Stimulated activated CD4-positive, alpha-beta T cell treated with anti-CD3 and anti-CD28 coated beads, TNF-alpha, amount 100 ng/mL, for 24 hours (primary cell): ENCODE measurements around the gene ERLIN1.
"Not testable (repeated sequence)": the region's sequence is repeated elsewhere in the genome, so short reads cannot be mapped to it uniquely, and the experiment has no call there.

Experiments
- DNase-seq, 3 experiments: peaks; one replicate each; pipeline ENCODE4 v3.0.0-alpha.2; 2020; ENCODE audit warnings: low read depth in 3 of 3

The ERLIN1 gene

DNA sequence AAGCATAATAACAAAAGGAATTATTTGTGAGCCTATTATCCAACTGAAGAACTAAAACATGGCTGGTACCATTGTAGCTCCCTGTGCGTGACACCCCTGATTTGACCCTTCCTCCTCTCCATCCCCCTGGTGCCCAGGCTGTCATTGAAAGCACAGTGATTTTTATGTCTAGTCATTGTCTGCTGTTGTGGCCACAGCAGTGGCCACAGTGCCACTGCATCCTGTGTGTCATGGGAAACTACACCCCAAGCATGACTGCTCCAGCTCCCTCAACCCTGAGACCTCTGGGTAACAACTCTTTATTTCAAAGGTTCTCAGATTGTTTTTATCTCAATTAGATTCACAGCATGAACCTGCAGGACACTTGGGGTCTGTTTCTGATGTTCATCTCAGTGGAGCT is 52.0 kb downstream of the ERLIN1 start:
- no peak for DNase-seq

DNA sequence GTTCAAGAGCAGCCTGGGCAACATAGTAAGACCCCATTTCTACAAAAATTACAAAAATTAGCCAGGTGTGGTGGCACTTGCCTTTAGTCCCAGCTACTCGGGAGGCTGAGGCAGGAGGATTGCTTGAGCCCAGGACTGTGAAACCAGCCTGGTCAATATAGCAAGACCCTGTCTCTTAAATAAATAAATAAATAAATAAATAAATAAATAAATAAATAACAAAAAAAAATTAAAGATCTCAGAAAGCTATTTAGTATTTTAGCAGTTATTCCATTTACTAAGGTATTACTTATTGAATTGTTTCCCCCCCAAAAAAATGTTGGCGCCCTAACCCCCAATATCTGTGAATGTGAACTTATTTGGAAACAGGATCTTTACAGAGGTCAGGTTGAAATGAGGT is 53.4 kb downstream of the ERLIN1 start:
- DNase-seq = no peak

DNA sequence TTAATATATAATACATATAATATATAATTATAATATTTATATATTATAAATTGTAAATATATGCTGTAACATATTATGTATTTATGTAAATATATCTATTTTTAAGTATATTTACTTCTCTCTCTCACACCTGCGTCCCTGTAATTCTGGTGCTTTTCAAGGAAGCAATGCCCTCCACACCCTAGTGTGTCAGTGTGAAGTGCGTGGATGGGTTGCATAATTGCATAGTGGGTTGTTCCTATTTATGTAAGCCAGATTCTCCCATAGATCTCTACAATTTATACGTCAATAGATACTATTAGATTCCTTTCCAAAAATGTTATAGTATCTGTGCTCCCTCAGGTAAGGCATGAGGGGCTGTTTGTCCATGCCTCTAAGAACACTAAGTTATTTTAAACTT is 54.3 kb downstream of the ERLIN1 start:
- DNase-seq = no peak

DNA sequence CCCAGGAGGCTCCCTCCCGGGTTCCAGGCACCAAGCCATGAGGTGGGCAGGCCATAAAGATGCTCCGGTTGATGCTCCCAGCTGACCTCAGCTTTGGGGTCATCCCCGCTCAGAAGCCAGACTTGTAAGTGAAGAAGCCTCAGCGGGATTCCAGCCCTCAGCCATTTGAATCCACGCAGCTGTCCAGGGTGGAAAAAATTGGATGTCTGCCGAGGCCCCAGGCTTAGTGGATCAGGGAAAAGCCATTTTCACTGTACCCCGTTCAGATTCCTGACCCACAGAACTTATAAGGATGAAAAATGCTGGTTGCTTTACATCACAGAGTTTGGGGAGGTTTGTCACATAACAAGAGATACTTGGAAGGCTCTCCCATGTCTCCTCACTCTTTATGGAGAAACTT is 55.0 kb downstream of the ERLIN1 start:
- no peak for DNase-seq

DNA sequence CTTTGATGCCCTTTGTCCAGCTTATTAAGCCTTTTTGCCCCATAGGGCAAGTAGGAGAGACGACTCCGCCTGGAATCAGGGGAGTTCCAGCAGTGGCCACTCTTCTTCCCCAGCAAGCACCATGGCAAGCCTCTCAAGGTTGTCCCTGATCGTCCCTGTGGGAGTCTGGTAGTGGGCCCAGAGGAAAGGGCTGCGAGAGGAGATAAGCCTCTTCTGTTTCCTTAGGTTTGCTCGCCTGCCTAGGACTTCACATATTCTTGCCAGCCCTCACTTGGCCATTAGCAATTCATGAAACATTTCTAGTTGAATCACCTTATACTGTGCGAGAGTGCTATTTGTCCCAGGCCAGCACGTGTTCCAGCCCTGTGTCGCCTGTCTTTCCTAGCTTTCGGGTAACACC is 56.4 kb downstream of the ERLIN1 start:
- DNase-seq = no peak

DNA sequence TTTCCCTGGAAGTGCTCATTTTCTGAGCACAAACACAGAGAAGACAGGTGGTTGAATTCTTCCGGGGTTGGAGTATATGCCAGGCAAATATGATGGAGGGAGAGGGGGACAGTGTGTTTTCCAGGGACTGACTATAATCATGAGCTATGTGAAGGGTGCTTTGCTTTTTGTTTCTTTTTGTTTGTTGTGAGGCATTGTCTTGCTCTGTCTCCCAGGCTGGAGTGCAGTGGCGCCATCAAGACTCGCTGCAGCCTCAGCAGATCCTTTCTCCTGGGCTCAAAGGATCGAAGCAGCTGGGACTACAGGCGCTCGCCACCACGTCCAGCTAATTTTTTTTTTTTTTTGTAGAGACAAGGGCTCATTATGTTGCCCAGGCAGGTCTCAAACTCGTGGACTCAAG is 56.9 kb downstream of the ERLIN1 start:
- no peak for DNase-seq

DNA sequence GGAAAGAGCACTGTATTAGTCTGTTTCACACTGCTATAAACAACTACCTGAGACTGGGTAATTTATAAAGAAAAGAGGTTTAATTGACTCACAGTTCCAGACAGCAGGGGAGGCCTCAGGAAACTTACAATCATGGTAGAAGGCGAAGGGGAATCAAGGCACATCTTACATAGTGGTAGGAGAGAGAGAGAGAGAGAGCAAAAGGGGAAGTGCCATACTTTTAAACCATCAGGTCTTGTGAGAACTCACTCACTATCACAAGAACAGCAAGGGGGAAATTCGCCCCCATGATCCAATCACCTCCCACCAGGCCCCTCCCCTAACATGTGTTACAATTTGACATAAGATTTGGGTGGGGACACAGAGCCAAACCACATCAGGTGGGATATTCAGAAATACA is 60.5 kb downstream of the ERLIN1 start:
- DNase-seq = not testable (repeated sequence)

DNA sequence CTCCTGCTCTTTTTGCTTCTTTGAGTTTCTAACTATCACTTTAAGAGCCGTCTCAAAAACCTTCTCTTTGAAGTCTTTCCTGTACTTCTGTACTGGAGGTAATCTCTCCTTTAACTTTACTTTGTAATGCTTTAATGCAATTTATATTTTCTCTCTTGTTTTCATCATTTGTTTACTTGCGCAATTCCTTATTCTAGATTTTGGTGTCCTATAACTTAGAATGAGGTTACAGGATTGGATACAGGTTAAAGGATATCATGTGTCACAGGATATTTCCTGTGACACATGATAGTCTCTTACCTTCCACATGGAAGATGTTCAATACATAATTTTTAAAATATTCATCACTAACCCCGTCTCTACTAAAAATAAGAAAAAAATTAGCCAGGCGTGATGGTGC is 61.7 kb downstream of the ERLIN1 start:
- DNase-seq = no peak

DNA sequence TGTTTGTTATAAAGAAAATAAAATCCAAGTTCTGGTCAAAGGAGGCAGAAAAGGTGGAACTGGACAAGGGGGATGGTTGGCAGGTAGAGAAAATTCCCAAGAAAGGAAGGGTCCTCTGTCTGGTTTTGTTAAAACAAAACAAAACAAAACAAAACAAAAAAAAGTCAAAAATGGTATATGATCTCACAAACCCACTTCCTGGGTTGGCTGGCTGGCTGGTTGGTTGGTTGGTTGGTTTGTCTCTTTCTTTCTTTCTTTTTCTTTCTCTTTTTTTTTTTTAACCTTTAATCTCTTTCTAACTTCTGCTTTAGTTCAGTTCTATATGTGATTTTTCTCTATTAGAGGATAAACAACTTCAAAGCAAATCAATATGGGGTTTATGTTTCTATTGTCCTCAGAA is 63.0 kb downstream of the ERLIN1 start:
- no peak for DNase-seq

DNA sequence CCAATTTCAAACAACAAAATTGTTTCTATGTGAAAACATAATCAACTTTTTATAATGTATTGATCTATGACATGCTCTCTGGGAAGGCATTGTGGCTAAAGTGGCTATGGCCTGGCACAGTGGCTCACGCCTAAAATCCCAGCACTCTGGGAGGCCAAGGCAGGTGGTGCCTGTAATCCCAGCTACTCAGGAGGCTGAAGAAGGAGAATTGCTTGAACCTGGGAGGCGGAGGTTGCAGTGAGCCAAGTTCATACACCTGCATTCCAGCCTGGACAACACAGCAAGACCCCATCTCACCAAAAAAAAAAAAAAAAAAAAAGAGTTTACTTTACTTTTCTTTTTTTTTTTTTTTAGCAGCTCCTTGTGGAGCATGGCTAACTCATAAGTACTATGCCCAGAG is 65.3 kb downstream of the ERLIN1 start:
- no peak for DNase-seq

DNA sequence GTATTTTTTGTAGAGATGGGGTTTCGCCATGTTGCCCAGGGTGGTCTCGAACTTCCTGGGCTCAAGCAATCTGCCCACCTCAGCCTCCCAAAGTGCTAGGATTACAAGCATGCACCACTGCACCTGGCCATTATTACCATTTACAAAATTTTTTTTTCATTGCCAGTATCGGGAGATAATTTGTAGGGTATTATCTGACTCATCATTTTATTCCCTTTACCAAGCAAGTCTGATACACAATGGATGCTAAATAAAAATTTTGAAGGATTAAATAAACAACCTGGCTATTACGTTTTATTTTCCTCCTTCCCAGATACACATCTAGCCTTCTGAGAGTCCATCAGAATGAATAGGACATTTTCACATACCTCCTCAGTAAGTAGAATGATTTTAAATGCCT is 66.1 kb downstream of the ERLIN1 start:
- DNase-seq = no peak

DNA sequence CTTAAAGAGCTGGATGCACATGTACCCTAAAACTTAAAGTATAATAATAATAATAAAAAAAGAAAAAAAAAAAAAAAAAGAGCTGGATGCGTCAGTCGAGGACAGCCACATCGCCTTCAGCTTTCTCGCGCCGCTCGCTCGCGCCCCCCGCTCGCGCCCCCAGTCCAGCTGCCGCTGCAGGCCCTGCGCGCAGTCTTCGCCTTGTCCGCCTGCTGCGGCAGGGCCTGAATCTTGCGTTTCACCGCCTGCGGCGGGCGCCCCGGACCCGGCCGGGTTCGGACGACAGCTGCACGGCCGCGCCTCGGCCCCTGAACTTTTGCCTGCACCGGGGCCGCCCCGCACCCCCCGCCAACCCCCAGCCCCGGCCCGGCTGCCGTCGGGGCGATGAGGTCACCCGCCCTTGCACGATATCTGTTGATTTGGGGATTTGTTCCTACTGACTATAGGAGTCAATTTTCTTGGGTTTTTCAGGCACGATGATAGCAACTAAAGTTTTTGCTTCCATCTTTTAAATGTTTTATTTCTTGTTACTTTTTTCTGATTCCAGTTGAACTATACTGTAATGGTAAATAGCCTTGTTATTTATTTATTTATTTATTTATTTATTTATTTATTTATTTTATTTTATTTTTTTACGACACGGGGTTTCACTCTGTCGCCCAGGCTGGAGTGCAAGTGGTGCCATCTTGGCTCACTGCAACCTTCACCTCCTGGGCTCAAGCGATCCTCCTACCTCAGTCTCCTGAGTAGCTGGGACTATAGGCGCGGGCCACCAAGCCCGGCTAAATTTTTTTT is 70.7 kb downstream of the ERLIN1 start:
- DNase-seq = no peak

DNA sequence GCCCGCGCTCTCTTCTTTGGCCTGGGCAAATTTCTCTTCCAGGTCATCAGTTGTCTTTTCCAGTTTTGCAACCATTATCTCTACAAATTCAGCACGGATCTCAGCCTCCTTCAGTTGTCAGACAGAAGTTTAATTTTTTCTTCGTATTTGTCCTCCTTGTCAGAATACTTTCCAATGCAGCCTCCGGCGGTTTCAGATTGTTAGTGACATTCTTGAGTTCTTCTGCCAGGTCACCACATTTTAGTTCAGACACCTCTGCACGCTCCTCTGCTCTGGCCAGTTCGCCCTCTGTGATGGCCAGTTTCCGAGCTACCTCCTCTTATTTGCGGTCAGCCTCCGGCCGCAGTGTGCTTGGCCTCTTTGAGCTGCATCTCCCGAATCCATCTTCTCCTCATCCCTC is 71.4 kb downstream of the ERLIN1 start:
- no peak for DNase-seq

DNA sequence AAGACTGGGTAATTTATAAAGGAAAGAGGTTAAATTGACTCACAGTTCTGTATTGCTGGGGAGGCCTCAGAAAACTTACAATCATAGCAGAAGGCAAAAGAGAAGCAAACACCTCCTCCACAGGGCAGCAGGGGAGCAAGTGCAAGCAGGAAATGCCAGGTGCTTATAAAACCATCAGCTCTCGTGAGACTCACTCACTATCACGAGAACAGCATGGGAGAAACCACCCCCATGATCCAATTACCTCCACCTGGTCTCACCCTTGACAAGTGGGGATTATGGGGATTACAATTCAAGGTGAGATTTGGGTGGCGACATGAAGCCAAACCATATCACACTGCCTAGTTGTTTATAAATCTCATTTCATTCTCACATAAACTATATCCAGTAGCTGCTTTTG is 76.2 kb downstream of the ERLIN1 start:
- DNase-seq = no peak

DNA sequence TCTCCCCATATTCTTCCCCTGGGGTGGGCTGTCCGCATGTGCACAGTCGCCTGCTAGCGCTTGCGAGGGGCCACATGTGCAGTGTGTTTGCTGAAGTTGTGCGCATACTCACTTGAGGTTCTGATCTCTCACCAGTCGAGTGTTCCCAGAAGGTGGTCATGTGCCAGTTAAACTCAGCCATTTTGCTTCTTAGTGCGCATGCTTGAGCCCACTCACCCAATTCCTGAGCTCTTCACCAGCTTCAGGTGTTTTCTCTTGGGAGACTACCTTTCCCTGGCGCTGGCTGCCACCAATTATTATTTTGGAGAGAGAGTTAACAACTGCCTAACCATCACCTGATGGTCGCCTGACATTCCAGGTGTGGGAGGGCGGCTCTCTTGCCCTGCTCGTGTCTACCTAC is 79.0 kb downstream of the ERLIN1 start:
- no peak for DNase-seq

DNA sequence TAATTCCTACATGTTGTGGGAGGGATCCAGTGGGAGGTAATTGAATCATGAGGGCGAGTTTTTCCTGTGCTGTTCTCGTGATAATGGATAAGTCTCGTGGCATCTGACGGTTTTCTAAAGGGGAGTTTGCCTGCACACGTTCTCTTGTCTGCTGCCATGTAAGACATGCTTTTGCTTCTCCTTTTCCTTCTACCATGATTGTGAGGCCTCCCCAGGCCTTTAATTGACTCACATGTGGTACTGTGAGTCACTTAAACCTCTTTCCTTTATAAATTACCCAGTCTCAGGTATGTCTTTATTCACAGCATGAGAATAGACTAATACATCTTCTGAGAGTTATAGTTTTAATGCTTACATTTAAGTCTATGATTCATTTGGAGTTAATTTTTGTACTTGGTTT is 81.5 kb downstream of the ERLIN1 start:
- no peak for DNase-seq

DNA sequence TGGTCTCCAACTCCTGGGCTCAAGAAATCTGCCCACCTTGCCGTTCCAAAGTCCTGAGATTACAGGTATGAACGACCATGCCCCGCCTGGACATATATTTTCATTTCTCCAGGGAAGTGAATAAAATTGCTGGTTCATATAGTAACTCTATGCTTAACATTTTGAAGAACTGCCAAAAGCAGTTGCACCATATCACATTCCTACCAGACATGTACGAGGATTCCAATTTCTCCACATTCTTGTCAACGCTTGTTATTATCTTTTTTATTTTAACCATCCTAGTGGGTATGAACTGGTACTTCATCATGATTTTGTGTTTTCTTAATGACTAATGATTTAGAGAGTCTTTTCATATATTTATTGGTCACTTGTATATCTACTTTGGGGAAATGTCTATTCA is 82.2 kb downstream of the ERLIN1 start:
- no peak for DNase-seq

DNA sequence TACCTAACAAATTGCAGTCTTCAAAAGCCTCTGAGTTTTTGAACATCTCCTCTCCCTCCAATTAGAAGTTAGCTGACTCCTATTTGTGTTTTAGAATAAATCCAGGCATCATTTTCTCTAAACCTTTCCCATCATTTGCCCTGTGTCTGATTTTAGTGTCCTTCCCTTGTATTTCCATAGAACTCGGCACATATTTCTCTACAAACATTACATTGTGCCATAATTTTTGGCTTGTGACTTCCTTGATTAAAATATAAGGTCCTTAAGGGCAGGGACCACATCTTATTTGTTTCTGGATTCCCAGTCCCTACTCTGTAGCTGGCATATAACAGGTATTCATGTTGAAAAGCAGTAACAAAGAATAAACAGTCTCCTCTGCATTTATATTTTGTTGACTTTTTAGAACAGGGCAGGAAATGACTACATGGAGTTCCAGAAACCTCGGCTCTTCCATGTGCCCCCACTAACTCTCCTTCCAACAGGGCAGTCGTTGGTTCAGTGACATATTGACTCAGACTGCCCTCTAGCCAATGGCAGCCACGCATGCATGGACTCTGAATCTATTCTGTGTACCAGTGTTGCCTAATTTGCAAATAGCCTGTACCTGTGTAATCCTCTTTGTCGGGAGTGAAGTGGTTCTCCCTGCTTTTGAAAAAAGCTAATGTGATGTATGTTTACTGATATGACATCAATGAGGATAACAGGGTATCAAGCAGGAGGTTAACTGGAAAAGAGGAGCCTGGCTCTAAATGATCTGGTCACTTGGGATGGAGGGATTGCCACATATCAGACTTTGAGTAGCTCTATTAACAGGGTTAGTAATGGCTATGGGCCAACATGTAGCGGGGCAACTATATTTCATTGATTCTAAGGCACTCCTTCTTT is 84.4 kb downstream of the ERLIN1 start:
- DNase-seq = no peak

DNA sequence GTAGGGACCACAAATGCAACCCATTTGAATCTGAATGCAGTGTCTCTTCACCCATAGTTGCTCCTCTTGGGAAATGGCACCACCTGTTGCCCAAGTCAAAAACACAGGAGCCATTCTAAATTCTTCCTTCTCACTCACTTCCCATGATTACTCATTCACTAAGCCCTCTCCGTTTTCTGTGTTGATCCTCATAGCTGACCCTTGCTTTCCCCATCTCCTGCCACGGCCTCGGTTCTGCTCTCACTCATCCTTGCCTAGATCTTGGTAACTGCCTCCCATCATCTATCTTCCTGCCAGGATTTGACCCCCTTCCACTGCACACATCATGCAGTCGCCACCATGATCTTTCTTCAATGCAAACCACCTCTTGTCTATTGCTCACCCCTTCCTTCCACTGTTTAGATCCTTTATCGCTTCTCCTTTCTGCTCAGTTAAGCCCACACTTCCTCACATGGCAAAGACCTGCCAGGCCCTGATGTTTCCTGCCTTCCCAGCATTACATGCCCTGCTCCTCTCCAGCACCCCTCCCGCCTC is 85.1 kb downstream of the ERLIN1 start:
- DNase-seq = no peak
